Measurements from ENCODE around the gene FLYWCH2. TPM values are rescaled to one million over a fixed set of nuclear protein-coding genes. Genes with fewer than 3 reads are reported as not detected.
A peak's percentile ranks its signal among the peaks of the same experiment; 100 is the strongest.

Gene FLYWCH2
- total and polyA plus RNA-seq, 2 of the 13 experiments (the other 11 are each of a cell fraction or from before 2014, with no cell fraction given), result 16.9 to 19.8 TPM

- TF ChIP-seq MAZ (IDR thresholded peaks at IDR 0.05; ENCODE audit: borderline replicate concordance, low read depth, low read length) (no peak), MAZ (CRISPR knock-in tag; IDR thresholded peaks at IDR 0.05; ENCODE audit: low read depth) (peak; percentile 92), HMG20A (CRISPR knock-in tag; IDR thresholded peaks at IDR 0.05; ENCODE audit: borderline replicate concordance) (no peak), EHMT2 (IDR thresholded peaks at IDR 0.05; ENCODE audit: borderline replicate concordance, low read depth, low read length) (peak; percentile 65), NR2F2 (IDR thresholded peaks at IDR 0.05; ENCODE audit: borderline replicate concordance, low read depth) (peak; percentile 46; the same call in 1 of the 2 replicates), DNMT1 (CRISPR knock-in tag; IDR thresholded peaks at IDR 0.05) (peak; percentile 59; the same call in 1 of the 2 replicates), ZNF768 (CRISPR knock-in tag; IDR thresholded peaks at IDR 0.05) (peak; percentile 51; the same call in 1 of the 2 replicates), CREM (IDR thresholded peaks at IDR 0.05) (peak; percentile 40; the same call in 1 of the 2 replicates), CREM (CRISPR knock-in tag; IDR thresholded peaks at IDR 0.05) (no peak), HMGXB4 (CRISPR knock-in tag; IDR thresholded peaks at IDR 0.05; ENCODE audit: borderline replicate concordance in 1 of 2, low read depth in 1 of 2) (peak; percentile 88 to 93), BORCS8-MEF2B (CRISPR knock-in tag; IDR thresholded peaks at IDR 0.05) (peak; percentile 81; the same call in 1 of the 2 replicates), ZNF704 (CRISPR knock-in tag; IDR thresholded peaks at IDR 0.05; ENCODE audit: borderline replicate concordance) (no peak)
Measured at GRCh38 chr16:2867987-2868789, 14.8 kb upstream of the FLYWCH2 start (continued).

All from HepG2 (cell line).